Common myeloid progenitor, CD34-positive (primary cell): ENCODE measurements around the gene CTNNBL1.

Source experiments
- CTCF ChIA-PET: fragments of 350-600 bp; sonication (Branson Sonifier 250); formaldehyde crosslinking; loops from one replicate; lab custom pipeline; 2021; ENCODE audit warnings: antibody characterized with exemption; lab: Charles Lee
- POLR2A ChIA-PET: fragments of 350-600 bp; sonication (Branson Sonifier 250); formaldehyde crosslinking; loops from one replicate; lab custom pipeline; 2021; ENCODE audit warnings: antibody characterized with exemption; lab: Charles Lee
- DNase-seq, 3 donors: peaks; one replicate each; pipeline versions ENCODE4 v3.0.0 to v3.0.0-alpha.2; 2013
- H3K27ac ChIP-seq, 2 experiments: 1 replicate in 1 of 2; 2 replicates in 1 of 2; pipeline ENCODE4 v1.7.0; 2013; ENCODE audit warnings: inconsistent platforms in 2 of 2, low read length in 2 of 2, mild to moderate bottlenecking in 2 of 2, low read depth in 1 of 2, moderate library complexity in 1 of 2; ENCODE audit not compliant: severe bottlenecking in 2 of 2, insufficient read depth in 1 of 2, poor library complexity in 1 of 2
- H3K27me3 ChIP-seq, 5 experiments: replicated peaks in 2 of 5; 1 replicate in 3 of 5; 2 replicates in 2 of 5; pipeline versions ENCODE4 v1.6.1 to v1.7.0; 2013; ENCODE audit warnings: low read length in 4 of 5, mild to moderate bottlenecking in 2 of 5, moderate library complexity in 2 of 5, inconsistent platforms in 1 of 5; ENCODE audit not compliant: insufficient read depth in 5 of 5, control insufficient read depth in 4 of 5
- H3K36me3 ChIP-seq, 4 experiments: 1 replicate in 2 of 4; 2 replicates in 2 of 4; pipeline versions ENCODE4 v1.6.1 to v1.7.0; 2013; ENCODE audit warnings: low read length in 3 of 4, control low read depth in 1 of 4, mild to moderate bottlenecking in 1 of 4; ENCODE audit not compliant: control insufficient read depth in 4 of 4, insufficient read depth in 4 of 4
- H3K4me1 ChIP-seq, 4 experiments: 1 replicate in 3 of 4; 2 replicates in 1 of 4; pipeline versions ENCODE4 v1.6.1 to v1.7.1; 2013; ENCODE audit warnings: low read length in 3 of 4, mild to moderate bottlenecking in 3 of 4, control low read depth in 1 of 4, inconsistent platforms in 1 of 4, moderate library complexity in 1 of 4; ENCODE audit not compliant: control insufficient read depth in 4 of 4, insufficient read depth in 4 of 4; ENCODE audit errors: control extremely low read depth in 1 of 4
- H3K4me3 ChIP-seq, 7 experiments: 1 replicate in 4 of 7; 2 replicates in 3 of 7; pipeline versions ENCODE4 v1.5.1 to v1.7.0; 2013; ENCODE audit warnings: mild to moderate bottlenecking in 7 of 7, low read length in 6 of 7, moderate library complexity in 6 of 7, inconsistent platforms in 2 of 7, low read depth in 2 of 7, control low read depth in 1 of 7; ENCODE audit not compliant: insufficient read depth in 4 of 7, control insufficient read depth in 1 of 7; ENCODE audit errors: extremely low read depth in 1 of 7
- H3K9me3 ChIP-seq, 5 experiments: 1 replicate in 4 of 5; 2 replicates in 1 of 5; pipeline versions ENCODE4 v1.6.1 to v1.7.1; 2013; ENCODE audit warnings: low read length in 4 of 5, mild to moderate bottlenecking in 2 of 5, inconsistent platforms in 1 of 5, low read depth in 1 of 5, moderate library complexity in 1 of 5; ENCODE audit not compliant: control insufficient read depth in 4 of 5, insufficient read depth in 2 of 5; ENCODE audit errors: control extremely low read depth in 1 of 5
- WGBS: methylation state at CpG from one replicate; pipeline ENCODE4 v1.1.5; 2013; ENCODE audit not compliant: insufficient coverage; 5-methylcytosine and 5-hydroxymethylcytosine counted together

Gene CTNNBL1

DNA sequence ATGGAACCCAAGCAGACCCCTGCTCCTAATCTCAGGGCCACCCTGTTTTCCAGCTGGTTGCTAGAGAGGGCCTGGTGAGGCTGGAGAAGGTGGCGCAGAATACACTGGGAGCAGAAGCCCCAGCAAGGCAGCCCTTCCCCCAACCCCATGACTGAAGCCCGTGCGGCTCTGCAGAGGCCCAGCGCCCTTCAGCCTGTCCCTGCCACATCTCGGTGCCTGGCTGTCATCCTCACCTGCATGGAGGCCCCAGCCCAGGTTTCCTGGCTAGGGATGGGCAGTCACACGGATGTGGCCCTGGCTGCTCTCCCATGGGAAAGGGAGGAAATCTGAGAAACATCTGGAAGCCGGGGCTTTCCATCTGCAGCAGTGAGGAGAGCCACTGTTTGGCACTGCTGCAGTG, 183.0 kb downstream of the CTNNBL1 start:
- POLR2A ChIA-PET, result no interaction called here
- Histone ChIP-seq H3K9me3 (no peaks in the 10 kb centered on the region), H3K27me3 (no peaks in the 10 kb centered on the region), H3K4me1 (no peaks in the 10 kb centered on the region), H3K36me3 (peaks cover 4 to 24% (median 16%) of the 10 kb centered on the region in 4 experiments), H3K4me3 (no peak overlapping the region), H3K27ac (no peak overlapping the region)
- CTCF ChIA-PET, result no interaction called here
- 91% methylated on average over 7 of the region's 7 CpGs for WGBS
- no peak for DNase-seq

DNA sequence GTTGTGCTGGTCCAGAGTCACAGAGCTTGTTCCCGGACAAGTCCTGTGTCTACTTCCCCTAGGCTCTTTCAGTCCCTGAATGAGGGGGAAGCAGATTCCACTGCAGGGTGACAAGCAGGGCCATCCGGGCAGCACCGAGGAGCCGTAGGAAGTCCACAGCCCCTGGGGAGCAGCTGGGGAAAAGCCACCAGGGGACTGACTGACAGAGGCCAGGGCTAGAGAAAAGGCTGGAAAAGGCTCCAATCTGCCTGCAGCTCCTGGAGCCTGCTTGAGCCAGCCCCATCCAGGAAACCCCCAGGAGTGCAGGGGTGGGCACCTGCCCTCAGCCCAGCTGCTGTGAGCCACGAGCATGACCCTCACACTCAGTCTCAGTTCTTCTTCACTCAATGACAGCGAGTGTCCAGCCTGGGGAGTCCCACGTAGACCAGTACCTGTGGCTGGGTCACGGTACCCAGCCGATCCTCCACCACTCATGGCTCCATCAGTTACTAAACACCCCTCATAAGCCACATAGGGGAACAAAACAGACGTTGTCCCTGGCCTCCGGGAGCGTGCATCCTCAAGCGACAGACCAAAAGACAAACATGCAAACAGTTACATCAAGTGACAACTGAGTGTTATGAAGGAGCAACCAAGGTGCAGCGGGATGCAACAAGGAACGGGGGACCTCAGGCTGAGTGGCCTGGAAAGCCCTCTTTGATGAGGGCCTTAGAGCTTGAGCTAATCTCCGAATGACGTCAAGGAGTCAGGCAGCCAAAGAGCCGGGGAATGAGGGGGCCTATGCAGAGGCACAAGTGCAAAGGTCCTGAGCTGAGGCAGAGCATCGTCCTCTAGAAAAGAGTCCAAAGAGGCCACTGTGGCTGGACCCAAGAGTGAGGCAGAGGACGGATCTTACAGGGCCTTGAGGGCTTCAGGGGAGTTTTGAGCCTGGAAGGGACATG, 184.3 kb downstream of the CTNNBL1 start:
- ChIA-PET POLR2A (interaction anchor here (0.7 kb wide), 1 partner anchor 596 kb away, joined by 3 read pairs; no protein-coding TSS in a partner anchor), CTCF (interaction anchor here (0.8 kb wide), 1 partner anchor 19 kb away, joined by 3 read pairs; no protein-coding TSS in a partner anchor)
- peaks cover 0 to 2% (median 0%) of the 10 kb centered on the region in 5 experiments for H3K27me3 ChIP-seq
- no peak overlapping the region for H3K27ac ChIP-seq
- peaks cover 4 to 15% (median 9%) of the 10 kb centered on the region in 4 experiments for H3K36me3 ChIP-seq
- DNase-seq, result no peak
- H3K4me1 ChIP-seq, result no peaks in the 10 kb centered on the region
- H3K9me3 ChIP-seq, result no peaks in the 10 kb centered on the region
- 93% methylated on average over 16 of the region's 20 CpGs for WGBS
- H3K4me3 ChIP-seq, result no peak overlapping the region

DNA sequence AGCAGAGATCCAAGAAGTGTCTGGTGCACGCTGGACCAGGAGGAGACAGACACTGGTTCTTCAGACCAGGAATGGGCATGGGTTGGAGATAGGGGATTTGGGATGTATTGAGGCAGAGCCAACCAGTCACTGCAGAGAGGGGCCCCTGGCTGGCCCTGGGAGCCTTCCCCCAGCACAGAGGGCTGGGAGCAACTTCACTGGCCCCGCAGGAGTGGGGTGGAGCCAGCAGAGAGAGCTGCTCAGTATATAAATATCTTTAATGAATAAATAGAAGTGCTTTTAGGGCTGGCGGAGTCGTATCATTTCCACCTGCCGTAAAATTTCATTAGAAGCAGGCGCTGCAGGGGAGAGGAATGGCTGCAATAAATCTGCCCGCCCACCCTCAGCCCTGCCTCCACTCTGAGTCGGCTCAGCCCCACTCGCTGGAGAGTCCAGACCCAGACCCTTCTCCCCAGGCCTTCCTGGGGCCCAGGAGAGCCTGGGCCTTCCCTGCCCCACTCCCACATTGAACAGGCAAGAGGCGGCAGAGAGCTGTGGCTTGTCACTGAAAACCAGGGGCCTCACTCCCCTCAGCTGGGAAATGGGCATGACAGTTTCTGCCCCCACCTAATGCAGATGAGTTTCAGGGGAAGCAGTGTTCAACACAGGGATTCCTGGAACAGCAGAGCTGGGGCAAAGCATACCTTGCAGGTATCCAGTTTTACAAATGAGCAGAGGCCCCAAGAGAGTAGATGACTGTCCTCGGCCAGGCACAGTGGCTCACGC, 185.2 kb downstream of the CTNNBL1 start:
- CTCF ChIA-PET, result interaction anchor here (0.8 kb wide), 1 partner anchor 19 kb away, joined by 3 read pairs; no protein-coding TSS in a partner anchor
- no peak for DNase-seq

DNA sequence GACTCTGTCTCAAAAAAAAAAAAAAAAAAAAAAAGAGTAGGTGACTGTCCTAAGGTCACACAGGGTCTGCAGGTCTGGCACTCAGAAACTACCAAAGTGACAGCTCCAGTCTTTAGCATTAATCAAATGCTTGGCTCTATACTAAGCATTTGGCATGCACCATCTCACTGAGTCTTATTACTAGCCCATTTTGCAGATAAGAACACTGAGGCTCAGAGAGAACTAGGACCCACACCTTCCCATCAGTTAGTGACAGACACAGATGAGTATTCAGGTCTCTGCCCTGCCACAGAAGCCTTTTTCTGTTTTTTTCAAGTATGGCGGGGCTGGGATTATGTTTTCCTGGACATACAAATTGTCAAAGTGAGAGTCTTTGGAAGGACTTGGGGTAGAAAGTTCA, 186.0 kb downstream of the CTNNBL1 start:
- peaks cover 0 to 2% (median 0%) of the 10 kb centered on the region in 5 experiments for H3K27me3 ChIP-seq
- 100% methylated on average over 1 of the region's 1 CpG for WGBS
- H3K27ac ChIP-seq, result no peak overlapping the region
- no peak overlapping the region for H3K4me3 ChIP-seq
- H3K9me3 ChIP-seq, result no peaks in the 10 kb centered on the region
- no peak for DNase-seq
- no peaks in the 10 kb centered on the region for H3K4me1 ChIP-seq
- peaks cover 0 to 3% (median 0%) of the 10 kb centered on the region in 4 experiments for H3K36me3 ChIP-seq
- CTCF ChIA-PET, result no interaction called here
- POLR2A ChIA-PET, result interaction anchor here (0.5 to 0.7 kb wide), 2 partner anchors 428 to 714 kb away, joined by 3 read pairs; no protein-coding TSS in a partner anchor

More for the DNA sequence above, 185.2 kb downstream of the CTNNBL1 start:
- no peaks in the 10 kb centered on the region for H3K4me1 ChIP-seq
- H3K27ac ChIP-seq, result no peak overlapping the region
- no peak overlapping the region for H3K4me3 ChIP-seq
- peaks cover 0 to 2% (median 0%) of the 10 kb centered on the region in 5 experiments for H3K27me3 ChIP-seq
- H3K36me3 ChIP-seq, result peaks cover 0 to 8% (median 2%) of the 10 kb centered on the region in 4 experiments
- 89% methylated on average over 10 of the region's 12 CpGs for WGBS
- no peaks in the 10 kb centered on the region for H3K9me3 ChIP-seq
- POLR2A ChIA-PET, result interaction anchor here (0.5 to 0.7 kb wide), 2 partner anchors 427 to 713 kb away, joined by 3 read pairs; no protein-coding TSS in a partner anchor

DNA sequence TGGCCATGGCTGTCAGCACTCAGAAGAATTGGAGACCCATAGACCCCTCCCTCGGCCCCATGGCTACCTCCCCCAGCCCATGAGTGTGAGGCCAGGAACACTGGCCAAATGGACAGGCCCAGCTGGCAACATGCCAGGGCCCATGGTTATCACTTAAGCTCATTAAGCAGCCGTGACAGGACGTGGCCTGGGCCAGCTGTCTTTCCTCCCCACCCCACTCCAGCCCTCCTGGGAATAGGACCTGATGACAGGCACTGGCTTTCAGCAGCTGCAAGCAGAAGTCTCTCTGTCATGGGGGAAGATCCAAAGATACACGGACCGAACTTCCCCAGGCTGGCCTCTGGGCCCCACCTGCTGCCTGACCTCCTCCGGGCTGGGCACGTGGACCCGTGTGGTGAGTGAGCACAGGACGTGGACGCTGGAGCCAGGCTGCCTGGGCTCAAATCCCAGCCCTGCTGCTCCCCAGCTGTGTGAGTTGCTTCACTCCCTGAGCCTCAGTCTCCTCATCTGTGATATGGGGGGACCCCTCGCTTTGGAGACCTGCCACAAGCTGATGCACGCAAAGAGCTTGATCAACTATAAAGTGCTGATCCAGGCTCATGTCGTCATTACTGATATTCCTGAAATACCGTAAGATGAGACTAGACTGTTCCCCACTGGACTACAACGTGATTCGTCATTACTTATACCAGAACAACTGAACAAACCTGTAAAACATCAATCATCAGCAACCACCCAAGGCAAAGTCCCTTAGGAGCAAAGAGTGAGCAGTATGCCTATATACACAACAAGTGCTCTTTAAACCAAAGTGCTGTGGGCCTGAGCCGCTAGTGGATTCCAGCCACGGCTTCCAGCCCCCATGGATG, 187.1 kb downstream of the CTNNBL1 start:
- DNase-seq, result peak in 1 of 3 donors; percentile 14
- ChIA-PET CTCF (interaction anchor here (0.6 to 1.0 kb wide), 2 partner anchors 31 to 248 kb away, joined by 3 read pairs; no protein-coding TSS in a partner anchor), POLR2A (no interaction called here)
- Histone ChIP-seq H3K27ac (no peak overlapping the region), H3K4me1 (no peaks in the 10 kb centered on the region), H3K27me3 (peaks cover 0 to 2% (median 0%) of the 10 kb centered on the region in 5 experiments), H3K9me3 (no peaks in the 10 kb centered on the region), H3K4me3 (no peak overlapping the region), H3K36me3 (no peaks in the 10 kb centered on the region)
- WGBS, result 88% methylated on average over 18 of the region's 18 CpGs

DNA sequence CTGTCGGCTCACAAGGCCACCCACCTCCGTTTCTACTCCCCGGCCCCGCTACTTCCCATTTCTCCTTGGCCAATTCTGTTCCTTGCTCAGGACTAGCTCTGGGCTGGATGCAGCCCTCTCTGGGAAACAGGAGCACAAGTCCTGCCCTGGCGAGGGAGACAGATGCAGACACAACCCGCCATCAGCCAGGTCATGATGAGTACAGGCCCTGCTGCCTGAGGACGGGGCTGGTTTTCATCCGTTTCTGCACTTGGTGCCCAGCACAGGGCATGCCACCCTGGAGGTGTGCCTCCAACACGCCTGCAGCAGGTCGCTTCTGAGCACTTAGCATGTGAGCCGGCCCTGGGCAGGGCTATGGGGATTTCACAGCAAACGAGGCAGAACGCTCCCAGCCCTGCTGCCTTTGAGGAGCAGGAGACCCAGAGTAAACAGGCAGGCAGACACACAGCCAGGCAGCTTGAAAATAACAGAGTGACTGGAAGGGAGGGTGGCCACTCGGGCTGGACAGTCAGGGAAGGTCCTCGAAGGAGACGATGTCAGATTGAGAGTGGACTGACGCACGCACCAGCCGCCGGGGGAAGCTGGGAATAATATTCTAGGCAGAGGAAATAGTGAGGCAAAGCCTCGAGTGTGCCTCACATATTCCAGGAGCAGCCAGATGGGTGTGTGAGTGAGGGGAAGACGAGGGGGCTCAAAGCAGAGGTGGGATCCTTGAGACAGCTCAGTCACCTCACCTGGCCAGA, 187.9 kb downstream of the CTNNBL1 start:
- Histone ChIP-seq H3K9me3 (no peaks in the 10 kb centered on the region), H3K27ac (no peak overlapping the region), H3K4me1 (no peaks in the 10 kb centered on the region), H3K4me3 (no peak overlapping the region), H3K36me3 (no peaks in the 10 kb centered on the region), H3K27me3 (peaks cover 0 to 2% (median 0%) of the 10 kb centered on the region in 5 experiments)
- WGBS, result 89% methylated on average over 17 of the region's 22 CpGs
- ChIA-PET POLR2A (no interaction called here), CTCF (interaction anchor here (0.6 to 1.0 kb wide), 2 partner anchors 32 to 249 kb away, joined by 3 read pairs; no protein-coding TSS in a partner anchor)
- DNase-seq, result no peak
